KMS-11 (cell line): ENCODE results near the gene PLCH1.

Experiments
- H2AFZ ChIP-seq: fragments of 200-600 bp; sonication (generic); 2 replicates; pipeline ENCODE4 v1.6.1; 2016; ENCODE audit warnings: antibody characterized with exemption, mixed run types, low read depth
- H3K27ac ChIP-seq: fragments of 200-600 bp; sonication (generic); 2 replicates; pipeline ENCODE4 v1.6.1; 2016; ENCODE audit warnings: mild to moderate bottlenecking, mixed run types
- H3K27me3 ChIP-seq: fragments of 200-600 bp; sonication (generic); 2 replicates; pipeline ENCODE4 v1.6.1; 2017; ENCODE audit warnings: mild to moderate bottlenecking, low read depth, mixed run types, moderate library complexity; ENCODE audit not compliant: insufficient read depth
- H3K36me3 ChIP-seq: fragments of 200-600 bp; sonication (generic); 2 replicates; pipeline ENCODE4 v1.6.1; 2017; ENCODE audit warnings: mild to moderate bottlenecking, mixed run types; ENCODE audit not compliant: insufficient read depth
- H3K4me1 ChIP-seq: fragments of 200-600 bp; sonication (generic); 2 replicates; pipeline ENCODE4 v1.6.1; 2016; ENCODE audit warnings: mild to moderate bottlenecking, low read depth, mixed run types; ENCODE audit not compliant: poor library complexity, severe bottlenecking
- H3K4me2 ChIP-seq: fragments of 200-600 bp; sonication (generic); 2 replicates; pipeline ENCODE4 v1.7.0; 2016; ENCODE audit warnings: mild to moderate bottlenecking, mixed run types
- H3K4me3 ChIP-seq: fragments of 200-600 bp; sonication (generic); IDR thresholded peaks from 2 replicates; pipeline ENCODE4 v1.6.1; 2017; ENCODE audit warnings: low read depth, low read length, mixed read lengths; ENCODE audit not compliant: insufficient read depth
- H3K79me2 ChIP-seq: fragments of 200-600 bp; sonication (generic); 2 replicates; pipeline ENCODE4 v1.6.1; 2016; ENCODE audit warnings: low read depth, mixed run types; ENCODE audit not compliant: insufficient read depth
- H3K9ac ChIP-seq: fragments of 200-600 bp; sonication (generic); 2 replicates; pipeline ENCODE4 v1.6.1; 2016; ENCODE audit warnings: mild to moderate bottlenecking, mixed run types
- H4K20me1 ChIP-seq: fragments of 200-600 bp; sonication (generic); 2 replicates; pipeline ENCODE4 v1.6.1; 2016; ENCODE audit warnings: mild to moderate bottlenecking, mixed run types; ENCODE audit not compliant: insufficient read depth
- CTCF ChIP-seq: fragments of 200-600 bp; sonication (generic); conservative IDR thresholded peaks from 2 replicates; pipeline ENCODE4 v1.6.1; 2017; ENCODE audit warnings: low read depth, mild to moderate bottlenecking, antibody characterized with exemption, low read length, moderate library complexity, mixed read lengths

PLCH1 gene

GRCh38 chr3:155747946-155748290 is 3.0 kb upstream of the PLCH1 start:
- H3K36me3 ChIP-seq = no peaks in the 10 kb centered on the region
- peaks cover 6% of the 10 kb centered on the region for H3K4me1 ChIP-seq
- no peak overlapping the region for H3K4me2 ChIP-seq
- no peak overlapping the region for H3K9ac ChIP-seq
- TF ChIP-seq CTCF = no peak
- no peak overlapping the region for H2AFZ ChIP-seq
- H3K79me2 ChIP-seq = no peaks in the 10 kb centered on the region
- H3K4me3 ChIP-seq = no peak overlapping the region
- H4K20me1 ChIP-seq = no peaks in the 10 kb centered on the region
- H3K27ac ChIP-seq = no peak overlapping the region
- H3K27me3 ChIP-seq = no peaks in the 10 kb centered on the region

GRCh38 chr3:155747286-155747945 is 2.5 kb upstream of the PLCH1 start:
- TF ChIP-seq CTCF = no peak
- no peaks in the 10 kb centered on the region for H3K27me3 ChIP-seq
- peaks cover 6% of the 10 kb centered on the region for H3K4me1 ChIP-seq
- H2AFZ ChIP-seq = no peak overlapping the region
- no peak overlapping the region for H3K9ac ChIP-seq
- H3K79me2 ChIP-seq = no peaks in the 10 kb centered on the region
- H3K36me3 ChIP-seq = no peaks in the 10 kb centered on the region
- no peak overlapping the region for H3K4me3 ChIP-seq
- no peak overlapping the region for H3K4me2 ChIP-seq
- no peak overlapping the region for H3K27ac ChIP-seq
- H4K20me1 ChIP-seq = no peaks in the 10 kb centered on the region

GRCh38 chr3:155746703-155747102 is 1.8 kb upstream of the PLCH1 start:
- Histone ChIP-seq H4K20me1 (no peaks in the 10 kb centered on the region), H3K27me3 (no peaks in the 10 kb centered on the region), H3K79me2 (no peaks in the 10 kb centered on the region), H3K4me1 (peaks cover 6% of the 10 kb centered on the region), H3K4me3 (no peak overlapping the region), H2AFZ (no peak overlapping the region), H3K4me2 (no peak overlapping the region), H3K27ac (no peak overlapping the region), H3K9ac (no peak overlapping the region), H3K36me3 (no peaks in the 10 kb centered on the region)
- TF ChIP-seq CTCF = no peak

GRCh38 chr3:155745795-155746550 is 1.1 kb upstream of the PLCH1 start:
- Histone ChIP-seq H4K20me1 (no peaks in the 10 kb centered on the region), H3K9ac (no peak overlapping the region), H3K36me3 (no peaks in the 10 kb centered on the region), H3K27me3 (no peaks in the 10 kb centered on the region), H3K27ac (no peak overlapping the region), H3K4me3 (no peak overlapping the region), H3K79me2 (no peaks in the 10 kb centered on the region), H3K4me1 (peaks cover 6% of the 10 kb centered on the region), H3K4me2 (no peak overlapping the region), H2AFZ (no peak overlapping the region)
- no peak for TF ChIP-seq CTCF
